Stimulated activated CD4-positive, alpha-beta T cell treated with anti-CD3 and anti-CD28 coated beads, Interleukin-1b, Interleukin-23, amount 100 ng/mL, for 48 hours (primary cell): ENCODE data around the gene FIBIN.
"Not testable (repeated sequence)": the region's sequence is repeated elsewhere in the genome, so short reads cannot be mapped to it uniquely, and the experiment has no call there.

Experiments used
- DNase-seq: peaks from one replicate; pipeline ENCODE4 v3.0.0-alpha.2; 2020

Gene FIBIN

GRCh38 chr11:26983645-26984044 is 10.3 kb upstream of the FIBIN start:
- no peak for DNase-seq

DNA sequence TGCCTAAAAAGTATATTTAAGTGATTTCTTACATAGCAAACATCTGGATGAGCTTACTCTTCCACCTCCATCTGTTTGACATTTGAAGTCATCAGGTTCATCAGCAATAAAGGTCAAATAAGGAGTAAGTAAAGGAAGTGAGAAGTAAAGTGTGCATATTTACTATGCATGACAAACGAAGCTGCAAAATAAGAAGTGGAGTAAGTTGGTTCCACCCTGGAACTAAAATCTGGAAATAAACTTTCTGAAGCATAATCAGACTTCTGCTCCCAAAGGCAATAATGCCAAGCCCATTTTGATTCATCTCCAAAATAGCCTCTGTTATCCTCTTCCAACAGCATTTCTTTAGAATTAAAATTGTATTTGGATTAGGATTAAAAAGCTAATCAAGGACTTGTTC is 8.4 kb upstream of the FIBIN start:
- DNase-seq: no peak

DNA sequence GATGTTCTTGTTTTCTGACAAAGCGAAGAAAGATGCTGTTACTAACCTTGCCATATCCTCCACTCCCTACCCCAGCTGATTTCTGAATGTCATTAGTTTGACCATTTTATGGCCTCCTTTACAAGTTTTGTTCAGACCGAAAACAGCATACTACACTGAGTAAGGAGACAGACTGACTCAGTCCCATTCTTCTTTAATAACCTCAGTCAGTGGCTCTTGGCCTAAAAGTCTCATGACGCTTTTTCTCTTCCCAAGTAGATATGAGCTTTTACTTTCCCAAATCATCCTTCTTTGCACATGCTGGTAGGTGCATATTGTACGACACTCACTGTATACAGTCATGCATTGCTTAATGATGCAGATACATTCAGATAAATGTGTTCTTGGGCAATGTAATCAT is 8.0 kb upstream of the FIBIN start:
- no peak for DNase-seq

DNA sequence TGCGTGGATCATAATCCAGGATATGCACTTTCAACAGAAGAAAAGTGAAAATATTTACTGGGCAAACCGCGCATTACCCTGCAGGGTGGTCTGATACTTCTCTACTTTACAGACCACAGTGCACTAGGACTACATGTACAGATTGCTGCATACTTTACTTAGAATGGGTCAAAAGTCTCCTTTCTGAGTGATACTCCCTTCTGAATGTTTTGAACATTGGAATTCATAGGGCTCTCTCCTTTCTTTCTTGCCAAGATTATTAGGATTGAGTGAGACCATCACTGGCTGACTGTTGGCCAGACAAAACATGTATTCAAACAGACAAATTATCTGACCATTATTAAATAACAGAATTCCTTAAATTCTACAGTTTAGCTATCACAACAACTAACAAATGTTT is 6.6 kb upstream of the FIBIN start:
- DNase-seq: no peak

DNA sequence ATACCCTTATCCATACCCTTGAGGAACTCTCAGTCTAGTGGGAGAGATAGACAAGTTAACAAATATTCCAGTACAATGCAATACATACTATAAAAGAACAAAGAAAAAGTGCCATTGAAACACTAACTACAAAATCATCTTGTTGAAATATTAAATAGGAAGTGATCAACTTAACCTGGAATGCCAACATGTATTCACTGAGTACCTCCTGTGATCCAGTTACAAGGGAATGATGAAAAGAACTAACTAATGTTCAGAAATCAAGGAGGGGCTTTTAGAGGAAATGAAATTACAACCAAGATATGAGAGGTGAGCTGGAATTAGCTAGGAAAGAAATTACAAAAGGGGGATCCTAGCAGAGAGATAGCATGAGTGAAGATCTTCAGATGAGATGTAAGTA is 6.2 kb upstream of the FIBIN start:
- no peak for DNase-seq

- DNase-seq: no peak
Observed at GRCh38 chr11:26992031-26992541, 1.8 kb upstream of the FIBIN start.

DNA sequence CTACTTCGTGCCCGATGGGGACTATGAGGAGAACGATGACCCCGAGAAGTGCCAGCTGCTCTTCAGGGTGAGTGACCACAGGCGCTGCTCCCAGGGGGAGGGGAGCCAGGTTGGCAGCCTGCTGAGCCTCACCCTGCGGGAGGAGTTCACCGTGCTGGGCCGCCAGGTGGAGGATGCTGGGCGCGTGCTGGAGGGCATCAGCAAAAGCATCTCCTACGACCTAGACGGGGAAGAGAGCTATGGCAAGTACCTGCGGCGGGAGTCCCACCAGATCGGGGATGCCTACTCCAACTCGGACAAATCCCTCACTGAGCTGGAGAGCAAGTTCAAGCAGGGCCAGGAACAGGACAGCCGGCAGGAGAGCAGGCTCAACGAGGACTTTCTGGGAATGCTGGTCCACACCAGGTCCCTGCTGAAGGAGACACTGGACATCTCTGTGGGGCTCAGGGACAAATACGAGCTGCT is 751 bp downstream of the FIBIN start:
- no peak for DNase-seq

- no peak for DNase-seq
Observed at GRCh38 chr11:26995701-26996460, 2.0 kb downstream of the FIBIN start.

DNA sequence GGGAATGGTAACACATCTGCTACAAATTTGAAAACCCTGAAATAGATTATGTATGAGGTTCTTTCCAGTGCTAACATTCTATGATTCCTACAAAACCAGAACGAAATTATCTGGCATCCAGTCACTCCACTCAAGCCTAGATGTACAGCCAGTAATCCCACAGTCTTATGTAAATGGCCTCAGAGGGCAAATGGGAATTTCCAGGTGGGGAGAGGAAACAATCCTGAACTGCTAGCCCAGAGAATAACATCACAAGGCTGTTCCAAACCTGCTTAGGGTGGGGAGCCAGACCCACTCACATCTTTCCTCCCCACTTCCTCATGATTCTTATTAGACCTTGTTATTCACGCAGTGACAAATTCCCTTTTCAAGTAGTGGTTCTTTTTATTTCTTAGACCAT is 3.5 kb downstream of the FIBIN start:
- DNase-seq: no peak

DNA sequence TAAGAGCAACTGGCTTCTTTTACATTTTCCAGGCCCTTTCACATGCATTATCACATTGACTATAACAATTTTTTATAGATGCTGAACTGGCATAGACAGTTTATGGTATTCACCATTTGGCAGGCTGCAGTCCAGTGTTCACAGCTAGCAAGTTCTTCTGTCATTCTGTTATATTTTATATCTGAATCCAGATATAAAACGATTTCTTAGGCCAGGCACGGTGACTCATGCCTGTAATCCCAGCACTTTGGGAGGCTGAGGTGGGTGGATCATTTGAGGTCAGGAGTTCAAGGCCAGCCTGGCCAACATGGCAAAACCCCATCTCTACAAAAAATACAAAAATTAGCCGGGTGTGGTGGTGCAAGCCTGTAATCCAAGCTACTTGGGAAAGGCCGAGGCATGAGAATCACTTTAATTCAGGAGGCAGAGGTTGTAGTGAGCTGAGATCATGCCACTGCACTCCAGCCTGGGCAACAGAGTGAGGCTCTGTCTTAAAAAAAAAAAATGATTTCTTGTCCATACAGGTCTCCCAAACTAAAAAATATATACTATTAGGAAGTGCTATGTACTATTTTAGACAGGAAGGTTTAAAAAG is 7.3 kb downstream of the FIBIN start:
- DNase-seq: not testable (repeated sequence)

- no peak for DNase-seq
Observed at GRCh38 chr11:27002431-27002830, 8.5 kb downstream of the FIBIN start.

DNA sequence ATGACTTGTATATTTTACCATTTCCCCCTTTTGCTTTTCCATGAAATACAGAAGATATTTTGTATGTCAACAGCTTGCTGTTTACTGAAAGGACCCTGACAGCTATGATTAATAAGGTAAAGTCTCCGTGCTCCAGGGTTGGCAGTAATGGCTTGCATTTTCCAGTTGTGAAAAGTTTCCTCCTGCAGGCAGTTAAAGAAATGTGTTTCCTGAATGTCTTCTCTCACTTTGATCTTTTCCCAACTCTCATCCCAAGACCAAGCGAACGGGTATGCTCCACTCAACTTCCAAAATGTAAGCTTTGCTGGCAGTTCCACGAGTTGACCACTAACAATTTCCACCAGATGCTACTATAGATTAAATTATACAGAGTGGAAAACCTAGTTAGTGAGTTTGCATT is 8.9 kb downstream of the FIBIN start:
- DNase-seq: no peak

DNA sequence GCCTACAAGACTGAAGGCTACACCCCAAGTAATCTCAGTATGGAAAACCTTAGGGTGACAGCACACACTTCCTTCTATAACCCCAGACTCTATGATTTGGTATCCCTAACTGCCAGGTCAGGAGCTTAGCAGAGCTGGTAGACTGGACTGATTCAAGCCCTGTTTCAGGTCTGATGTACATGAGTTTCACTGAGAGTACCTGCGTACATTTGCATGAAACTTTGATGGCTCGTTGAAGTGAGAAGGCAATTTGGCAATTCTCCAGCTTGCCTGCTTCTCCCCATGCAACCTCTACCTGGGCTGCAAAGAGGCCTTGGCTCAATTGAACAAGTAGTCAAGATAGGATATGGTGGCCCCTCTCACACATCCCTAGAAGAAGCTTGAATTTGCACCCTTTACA is 10.2 kb downstream of the FIBIN start:
- no peak for DNase-seq

DNA sequence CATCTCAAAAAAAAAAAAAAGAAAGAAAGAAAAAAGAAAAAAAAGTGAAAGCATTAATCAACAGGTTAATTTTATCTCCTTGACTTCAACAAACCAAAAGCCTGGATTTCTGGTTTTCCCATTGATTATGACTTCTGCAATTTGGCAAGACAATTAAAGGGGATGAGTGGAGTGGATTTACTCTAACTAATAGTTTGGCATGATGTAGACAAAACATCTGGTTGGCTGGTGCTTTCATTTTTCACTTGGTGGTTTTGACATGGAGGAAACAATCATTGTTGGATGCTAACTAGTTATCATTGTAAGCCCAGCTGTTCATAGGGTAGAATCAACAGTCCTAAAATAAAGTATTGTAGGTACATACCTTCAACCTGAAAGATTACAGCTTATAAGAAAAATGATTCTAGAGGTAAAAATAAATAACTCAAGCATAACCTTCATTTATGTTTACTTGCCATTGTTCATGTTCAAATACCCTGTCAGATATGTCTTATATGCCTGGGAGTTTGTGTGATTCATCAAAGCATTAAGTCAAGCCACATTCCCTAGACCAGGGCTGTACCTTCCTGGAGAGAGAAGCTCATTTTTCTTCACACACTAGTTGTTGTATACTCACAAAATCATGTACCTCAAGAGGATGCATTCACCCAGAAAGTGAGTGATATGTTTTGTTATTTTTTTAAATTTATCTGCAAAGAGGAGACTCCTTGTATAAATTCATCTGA is 15.1 kb downstream of the FIBIN start:
- no peak for DNase-seq

- no peak for DNase-seq
Observed at GRCh38 chr11:27011560-27012233, 17.8 kb downstream of the FIBIN start.

- no peak for DNase-seq
Observed at GRCh38 chr11:27012234-27012921, 18.5 kb downstream of the FIBIN start.

DNA sequence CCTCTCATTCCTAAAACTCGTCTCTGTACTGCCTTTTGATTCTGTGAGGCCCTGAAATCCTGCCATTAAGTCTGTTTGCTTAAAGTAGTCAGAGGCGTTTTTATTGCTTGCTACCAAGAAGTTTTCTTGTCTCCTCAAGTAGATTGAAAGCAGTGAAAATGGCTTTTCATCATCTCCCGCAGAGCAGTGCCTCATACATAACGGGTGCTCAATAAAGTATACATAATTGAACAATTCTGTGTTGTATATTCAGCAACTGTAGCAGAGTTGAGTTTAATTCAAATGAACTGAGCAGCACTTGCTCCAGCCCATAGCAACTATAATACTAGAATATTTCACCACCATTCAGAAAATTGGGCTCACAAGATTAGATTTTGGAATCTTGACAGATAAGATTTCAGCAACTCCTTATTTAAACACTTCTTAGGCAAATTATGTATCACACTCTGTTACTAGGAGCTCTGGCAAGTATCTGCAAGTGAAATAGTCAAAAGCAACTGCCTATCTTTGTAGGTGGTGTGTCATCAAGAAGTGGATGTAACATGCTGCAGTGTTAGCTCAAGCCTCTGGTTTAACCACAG is 20.0 kb downstream of the FIBIN start:
- DNase-seq: no peak

DNA sequence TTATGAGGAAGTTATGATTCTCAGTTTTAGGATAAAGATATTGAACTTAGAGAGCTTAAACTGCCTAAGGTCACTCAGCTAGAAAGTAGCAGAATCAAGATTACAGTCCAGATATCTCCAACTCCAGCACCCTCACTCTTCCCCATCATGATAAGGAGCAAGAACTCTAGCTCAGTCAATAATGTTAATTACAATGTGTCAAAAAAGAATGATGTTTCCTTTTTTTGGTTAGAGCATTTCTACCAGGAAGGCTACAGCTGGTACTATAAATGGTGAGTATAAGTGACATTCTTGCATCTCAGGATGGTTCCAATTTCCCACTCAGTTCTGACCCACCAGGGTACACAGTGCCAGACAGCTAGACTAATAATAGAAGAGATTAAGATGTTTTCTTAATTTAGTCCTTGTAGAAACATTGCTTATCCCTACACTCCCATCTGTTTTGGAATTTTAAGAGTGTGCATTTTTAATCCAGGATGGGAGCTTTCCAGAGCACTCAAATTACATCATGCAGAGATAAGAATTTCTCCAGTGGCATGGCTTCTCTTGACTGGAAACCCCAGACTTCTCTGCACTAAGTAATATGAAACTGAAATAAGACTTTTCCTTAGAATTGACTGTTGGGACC is 25.1 kb downstream of the FIBIN start:
- DNase-seq: no peak

- no peak for DNase-seq
Observed at GRCh38 chr11:27020751-27021150, 26.8 kb downstream of the FIBIN start.

GRCh38 chr11:27022659-27023251 is 28.8 kb downstream of the FIBIN start:
- DNase-seq: no peak

GRCh38 chr11:27024865-27025264 is 31.0 kb downstream of the FIBIN start:
- DNase-seq: no peak
